Activated CD8-positive, alpha-beta memory T cell treated with anti-CD3 and anti-CD28 coated beads for 24 hours (primary cell): ENCODE measurements around the gene UBE2G1.
A peak's percentile ranks its signal among the peaks of the same experiment; 100 is the strongest.
"Not testable (repeated sequence)": the region's sequence is repeated elsewhere in the genome, so short reads cannot be mapped to it uniquely, and the experiment has no call there.

Experiments used
- DNase-seq: peaks from one replicate; pipeline ENCODE4 v3.0.0-alpha.2; 2020

The UBE2G1 gene

GRCh38 chr17:4375039-4375748, 8.7 kb upstream of the UBE2G1 start:
- DNase-seq = peak; percentile 74

DNA sequence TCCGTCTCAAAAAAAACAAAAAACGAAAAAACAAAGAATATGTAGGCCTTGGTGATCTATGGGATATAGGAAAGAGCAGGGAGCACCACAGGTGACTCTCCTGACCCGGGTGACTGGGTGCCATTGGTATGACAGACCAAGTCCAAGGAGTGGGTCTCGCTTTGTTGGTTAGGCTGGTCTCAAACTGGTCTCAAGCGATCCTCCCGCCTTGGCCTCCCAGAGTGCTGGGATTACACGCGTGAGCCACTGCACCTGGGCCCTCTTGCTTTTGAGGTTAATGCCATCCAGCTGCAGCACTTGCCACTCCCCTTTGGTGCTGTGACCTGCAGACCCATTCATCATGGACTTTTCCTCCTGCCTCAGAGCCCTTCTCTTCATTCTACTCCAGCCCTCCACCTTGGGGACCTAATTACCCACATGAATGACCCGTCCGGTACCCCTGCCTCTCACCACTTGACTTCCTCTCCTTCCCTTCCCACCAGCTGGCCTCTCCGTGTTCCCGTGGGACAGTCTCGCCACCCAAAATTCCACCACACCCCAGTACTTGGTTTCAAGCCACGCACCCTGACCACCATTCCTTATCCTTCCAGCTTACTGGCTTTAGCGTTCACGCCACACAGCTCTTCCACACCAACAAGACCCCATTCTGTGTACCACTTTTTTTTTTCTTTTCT, 3.2 kb upstream of the UBE2G1 start:
- DNase-seq = no peak

DNA sequence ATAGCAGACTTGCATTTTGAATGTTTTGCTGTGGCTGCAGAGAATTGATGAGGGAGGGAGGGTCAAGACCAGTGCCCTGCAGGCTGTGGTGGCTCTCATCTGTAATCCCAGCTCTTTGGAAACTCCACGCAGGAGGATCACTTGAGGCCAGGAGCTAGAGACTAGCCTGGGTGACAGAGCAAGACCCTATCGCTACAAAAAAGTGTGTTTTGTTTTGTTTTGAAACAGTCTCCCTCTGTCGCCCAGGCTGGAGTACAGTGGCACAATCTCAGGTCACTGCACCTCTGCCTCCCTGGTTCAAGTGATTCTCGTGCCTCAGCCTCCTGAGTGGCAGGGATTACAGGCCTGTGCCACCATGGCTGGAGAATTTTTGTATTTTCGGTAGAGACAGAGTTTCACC, 1.9 kb upstream of the UBE2G1 start:
- no peak for DNase-seq

DNA sequence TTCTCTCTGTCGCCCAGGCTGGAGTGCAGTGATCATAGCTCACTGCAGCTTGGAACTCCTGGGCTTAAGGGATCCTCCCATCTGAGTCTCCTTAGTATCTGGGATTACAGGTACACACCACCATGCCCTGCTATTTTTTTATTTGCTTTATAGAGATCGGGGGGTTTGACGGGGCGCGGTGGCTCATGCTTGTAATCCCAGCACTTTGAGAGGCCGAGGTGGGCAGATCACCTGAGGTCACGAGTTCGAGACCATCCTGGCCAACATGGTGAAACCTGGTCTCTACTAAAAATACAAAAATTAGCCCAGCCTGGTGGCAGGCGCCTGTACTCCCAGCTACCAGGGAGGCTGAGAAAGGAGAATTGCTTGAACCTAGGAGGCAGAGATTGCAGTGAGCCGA, 702 bp upstream of the UBE2G1 start:
- DNase-seq = not testable (repeated sequence)

GRCh38 chr17:4365628-4366326, 698 bp downstream of the UBE2G1 start:
- DNase-seq = no peak

DNA sequence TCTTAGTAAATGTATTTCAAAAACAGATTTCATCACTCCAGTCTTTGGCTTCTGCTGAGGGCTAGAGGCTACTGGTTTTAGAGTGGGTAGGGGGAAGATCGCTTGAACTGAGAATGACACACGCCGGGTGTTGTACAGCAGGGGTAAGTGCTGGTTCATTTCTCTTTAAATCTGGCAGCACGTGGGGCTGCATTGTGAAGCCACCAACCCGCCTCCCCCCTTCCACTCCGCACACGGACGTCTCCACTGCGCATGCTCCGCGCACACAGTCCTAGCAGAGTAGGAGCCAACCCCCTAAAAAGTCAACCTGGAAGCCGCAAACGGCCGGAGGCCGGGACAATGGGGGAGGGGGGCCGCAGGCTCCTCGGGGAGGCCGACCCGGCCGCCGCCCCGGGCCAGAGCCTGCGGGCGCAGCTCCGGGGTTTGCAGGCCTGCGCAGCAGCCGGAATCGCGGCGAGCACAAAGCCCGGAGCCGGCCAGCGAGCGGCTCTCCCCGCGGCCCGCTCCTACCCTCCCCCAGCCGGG, 1.3 kb downstream of the UBE2G1 start:
- DNase-seq = peak; percentile 92

GRCh38 chr17:4364622-4365041, 1.8 kb downstream of the UBE2G1 start:
- DNase-seq = no peak

DNA sequence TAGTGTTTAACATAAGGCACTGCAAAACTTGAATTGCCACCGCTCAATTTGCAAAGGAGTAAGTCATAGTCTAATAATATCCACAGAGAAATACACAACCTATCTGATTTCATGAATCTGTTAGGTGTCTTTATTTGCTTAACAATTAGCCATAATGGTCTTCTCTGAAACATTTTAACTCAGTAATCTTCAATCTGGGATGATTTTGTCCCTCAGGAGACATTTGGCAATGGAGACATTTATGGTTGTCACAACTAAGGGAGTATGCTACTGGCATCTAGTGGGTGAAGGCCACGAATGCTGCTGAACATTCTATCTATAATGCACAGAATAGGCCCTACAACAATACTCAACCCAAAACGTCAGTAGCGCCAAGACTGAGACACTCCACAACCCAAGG, 4.3 kb downstream of the UBE2G1 start:
- DNase-seq = no peak

GRCh38 chr17:4358154-4358553, 8.3 kb downstream of the UBE2G1 start:
- no peak for DNase-seq

GRCh38 chr17:4357671-4358070, 8.8 kb downstream of the UBE2G1 start:
- no peak for DNase-seq

DNA sequence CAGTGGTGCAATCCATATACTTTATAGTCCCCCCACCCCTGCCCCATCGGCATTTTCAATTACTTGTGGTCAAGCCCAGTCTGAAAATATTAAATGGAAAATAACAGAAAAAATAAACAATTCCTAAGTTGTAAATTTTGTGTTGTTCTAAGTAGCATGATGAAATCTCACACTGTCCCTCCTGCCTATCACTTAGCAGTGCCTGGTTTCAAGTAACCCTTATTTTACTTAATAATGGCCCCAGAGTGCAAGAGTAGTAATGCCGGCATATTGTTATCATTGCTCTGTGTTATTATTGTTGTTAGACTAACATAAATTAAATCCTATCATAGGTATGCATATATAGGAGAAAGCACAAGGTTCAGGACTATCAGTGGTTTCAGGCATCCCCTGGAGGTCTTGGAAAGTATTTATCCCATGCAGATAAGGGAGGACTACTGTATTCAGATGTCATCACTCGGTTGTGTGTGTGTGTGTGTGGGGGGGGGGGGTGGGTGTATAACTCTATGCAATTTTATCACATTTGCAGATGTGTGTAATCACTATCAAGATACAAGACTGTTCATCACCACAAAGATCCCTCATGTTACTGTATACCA, 9.3 kb downstream of the UBE2G1 start:
- no peak for DNase-seq

DNA sequence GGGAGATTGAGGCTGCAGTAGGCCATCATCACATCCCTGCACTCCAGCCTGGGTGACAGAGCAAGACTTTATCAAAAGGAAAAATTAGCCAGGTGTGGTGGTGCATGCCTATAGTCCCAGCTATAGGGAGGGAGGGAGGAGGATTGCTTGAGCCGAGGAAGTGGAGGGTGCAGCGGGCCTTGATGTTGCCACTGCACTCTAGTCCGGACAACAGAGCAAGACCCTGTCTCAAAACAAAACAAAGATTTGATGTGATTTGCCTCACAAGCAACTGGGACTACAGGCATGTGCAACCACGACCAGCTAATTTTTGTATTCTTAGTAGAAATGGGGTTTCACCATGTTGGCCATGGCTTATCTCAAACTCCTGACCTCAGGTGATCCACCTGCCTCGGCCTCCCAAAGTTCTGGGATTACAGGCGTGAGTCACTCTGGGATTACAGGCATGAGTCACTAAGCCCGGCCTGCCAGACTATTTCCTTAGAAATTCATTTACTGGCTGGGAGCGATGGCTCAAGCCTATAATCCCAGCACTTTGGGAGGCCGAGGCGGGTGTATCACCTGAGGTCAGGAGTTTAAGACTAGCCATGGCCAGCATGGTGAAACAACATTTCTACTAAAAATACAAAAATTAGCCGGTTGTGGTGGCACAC, 11.5 kb downstream of the UBE2G1 start:
- DNase-seq = peak; percentile 32

DNA sequence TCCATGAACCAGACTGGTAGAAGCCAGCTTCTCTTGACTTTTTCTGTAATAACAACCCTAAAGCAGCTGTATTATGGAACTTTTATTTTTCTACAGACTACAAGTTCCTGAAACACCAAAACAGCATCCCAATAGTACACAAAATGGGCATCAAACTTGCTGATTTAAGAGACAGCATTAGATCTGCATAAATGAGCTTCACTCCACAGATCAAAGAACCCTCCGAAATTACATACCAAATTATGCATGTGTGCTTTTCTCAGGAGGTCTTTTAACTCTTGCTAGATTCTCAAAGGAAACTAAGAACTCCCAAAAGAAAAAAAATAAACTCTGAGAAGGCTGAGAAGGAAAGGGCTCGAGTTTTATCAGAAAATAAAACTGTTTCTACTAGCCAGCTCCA, 12.3 kb downstream of the UBE2G1 start:
- DNase-seq = no peak

GRCh38 chr17:4350214-4350613, 16.3 kb downstream of the UBE2G1 start:
- DNase-seq = not testable (repeated sequence)

DNA sequence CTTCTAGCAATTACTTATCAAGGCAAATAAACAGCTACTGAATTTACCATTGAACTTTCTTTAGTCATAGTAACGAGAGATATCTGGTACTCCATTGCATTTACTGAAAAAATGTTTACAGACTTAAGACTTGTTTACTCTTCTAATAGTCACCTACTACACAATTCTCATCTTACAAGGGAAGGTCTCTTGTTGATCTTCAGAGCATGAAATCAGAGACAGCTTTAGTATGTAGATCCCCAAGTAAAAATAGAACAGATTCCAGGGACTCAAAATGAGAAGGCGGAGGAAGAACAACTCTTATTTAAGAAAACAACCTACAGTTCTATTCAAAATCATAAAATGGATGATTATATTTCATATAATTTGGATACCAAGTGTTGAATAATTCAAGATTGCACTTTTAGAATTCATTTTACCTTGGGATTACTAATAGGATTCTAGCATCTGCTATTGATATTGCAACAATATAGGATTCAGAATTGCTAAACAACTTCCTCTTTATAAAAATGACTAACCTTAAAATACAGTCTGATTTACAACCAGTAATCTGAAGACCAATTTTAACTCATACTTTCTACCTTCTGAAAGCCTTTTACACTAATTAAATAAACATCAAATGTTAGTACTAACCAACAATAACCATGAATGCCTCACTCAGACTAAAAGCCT, 20.8 kb downstream of the UBE2G1 start:
- DNase-seq = no peak

- DNase-seq = no peak
These were observed 21.5 kb downstream of the UBE2G1 start for GRCh38 chr17:4344926-4345325.

DNA sequence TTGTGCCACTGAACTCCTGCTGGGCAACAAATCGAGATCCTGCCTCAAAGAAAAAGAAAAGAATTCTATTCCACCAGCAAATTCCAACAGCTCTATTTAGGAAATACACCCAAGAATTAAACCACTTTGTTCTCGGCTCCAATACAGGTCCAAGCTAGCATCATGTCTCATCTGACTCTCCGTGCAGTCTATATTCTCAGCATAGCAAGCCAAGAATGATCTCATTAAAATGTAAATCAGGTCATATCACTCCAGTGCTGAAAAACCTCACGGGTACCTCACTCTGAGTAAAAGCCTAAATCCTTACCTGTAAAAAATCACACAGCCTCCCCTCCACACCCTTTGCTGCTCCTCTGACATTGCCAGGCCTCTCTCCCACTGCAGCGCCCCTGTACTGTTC, 23.9 kb downstream of the UBE2G1 start:
- DNase-seq = no peak

- no peak for DNase-seq
These were observed 24.9 kb downstream of the UBE2G1 start for GRCh38 chr17:4341616-4341977.

DNA sequence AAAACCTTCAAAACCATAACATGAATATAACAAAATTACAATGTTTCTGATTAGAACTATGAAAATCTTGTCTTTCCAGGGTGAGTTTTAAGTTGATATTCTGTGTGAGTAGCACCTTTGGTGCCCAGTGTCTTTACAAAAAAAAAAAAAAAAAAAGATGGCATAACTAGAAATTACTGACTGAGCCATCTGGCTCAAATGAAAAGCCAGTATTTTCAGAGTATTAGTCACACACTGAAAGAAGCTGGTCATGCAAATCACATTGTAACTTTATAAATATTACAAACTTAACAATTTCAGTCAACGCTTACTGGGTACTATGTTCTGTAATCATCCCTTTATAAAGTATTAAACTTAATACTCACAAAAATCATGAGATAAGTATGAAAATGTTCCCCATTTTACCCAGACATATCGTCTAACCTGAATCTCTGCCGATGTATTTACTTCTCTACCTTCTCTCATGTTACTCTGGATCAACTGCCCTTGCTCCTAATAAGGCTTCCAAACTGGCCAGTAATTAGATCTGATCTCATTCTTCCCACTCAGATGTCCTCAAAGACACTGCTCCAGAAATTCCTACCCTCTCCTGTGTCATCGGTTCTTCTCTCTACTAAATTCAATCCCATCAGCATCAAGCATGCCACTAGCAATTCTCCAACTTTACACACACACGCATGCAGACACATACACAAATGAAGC, 25.4 kb downstream of the UBE2G1 start:
- DNase-seq = no peak

DNA sequence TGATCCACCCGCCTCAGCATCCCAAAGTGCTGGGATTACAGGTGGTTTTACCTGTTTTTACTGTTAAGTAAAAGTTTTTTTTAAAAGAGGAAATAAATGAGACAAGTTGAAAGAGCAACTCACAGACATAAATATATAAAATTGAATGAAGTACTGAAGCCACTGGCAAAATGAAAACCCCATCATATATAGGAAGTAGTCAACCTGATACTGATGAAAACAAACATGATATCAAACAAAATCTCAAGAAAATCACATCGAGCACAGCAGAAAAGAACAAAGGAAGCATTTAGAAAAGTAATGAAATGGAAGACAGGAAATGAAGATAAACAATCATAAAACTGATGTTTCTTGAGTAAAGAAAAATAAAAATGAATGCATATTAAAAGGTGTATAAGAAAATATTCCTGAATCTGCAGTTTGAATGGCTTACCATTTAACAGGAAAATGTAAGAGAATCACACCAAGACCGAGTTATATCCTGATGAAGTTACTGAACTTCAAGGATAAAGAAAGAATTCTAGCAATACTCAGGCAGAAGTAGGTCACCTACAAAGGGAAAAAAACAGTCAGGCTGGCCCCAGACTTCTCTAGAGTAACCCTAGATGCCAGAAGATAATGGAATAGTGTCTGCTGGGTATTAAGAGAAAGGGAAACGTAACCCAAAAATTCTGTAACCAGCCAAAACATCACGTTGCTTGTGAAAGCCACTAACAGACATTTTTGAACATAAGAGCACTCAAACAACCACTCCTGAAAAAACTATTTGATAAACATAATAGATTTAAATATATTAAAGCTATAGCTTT, 31.5 kb downstream of the UBE2G1 start:
- no peak for DNase-seq

- no peak for DNase-seq
These were observed 32.1 kb downstream of the UBE2G1 start for GRCh38 chr17:4334332-4334731.
